HL-60 (cell line): ENCODE measurements around the gene HPSE2.

Experiments used
- POLR2AphosphoS5 ChIP-seq: IDR thresholded peaks from 2 replicates; pipeline ENCODE4 v1.6.1; 2012; ENCODE audit warnings: low read depth
- TF ChIP-seq, protein P1 (sequence below): IDR thresholded peaks from one replicate; pipeline ENCODE4 v1.5.1; 2011; ENCODE audit warnings: low read length, control low read depth, inconsistent platforms; ENCODE audit not compliant: insufficient read depth
- TF ChIP-seq, protein P2 (sequence below): IDR thresholded peaks from 2 replicates; pipeline ENCODE4 v1.6.1; 2012; ENCODE audit warnings: low read depth; ENCODE audit not compliant: insufficient replicate concordance

DNA sequence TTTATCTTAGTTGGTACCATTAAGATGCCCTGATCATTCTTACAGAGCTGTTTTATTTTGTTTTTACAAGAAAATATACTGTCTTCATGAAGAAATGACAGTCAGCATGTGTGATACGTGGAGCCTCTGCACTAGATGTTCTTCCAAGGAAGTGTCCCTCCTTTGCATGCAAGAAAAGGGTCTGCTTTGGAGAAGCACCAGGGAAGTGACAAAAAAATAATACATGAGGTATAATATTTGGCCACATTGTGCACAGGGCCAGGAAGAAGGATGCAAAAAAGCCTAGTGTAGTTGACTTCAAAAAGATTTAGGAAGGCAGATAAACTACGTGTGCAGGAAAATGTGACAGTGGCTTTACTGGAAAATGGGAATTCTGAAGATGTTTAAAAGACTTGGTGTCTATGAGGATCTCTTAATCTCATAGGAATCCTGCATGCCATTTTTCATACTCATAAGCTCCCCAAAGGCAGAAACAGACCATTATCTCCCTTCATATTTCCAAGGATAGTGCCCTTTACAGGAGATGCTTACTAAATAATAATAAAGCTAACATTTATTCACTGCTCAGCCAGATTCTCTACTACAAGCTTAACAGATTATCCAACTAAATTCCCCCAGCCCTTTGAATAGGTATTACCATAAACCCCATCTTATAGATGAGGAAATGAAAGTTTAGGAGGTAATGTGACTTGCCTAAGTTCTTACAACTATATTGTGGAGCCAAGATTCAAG, 284.2 kb downstream of the HPSE2 start:
- TF ChIP-seq, protein P1, sequence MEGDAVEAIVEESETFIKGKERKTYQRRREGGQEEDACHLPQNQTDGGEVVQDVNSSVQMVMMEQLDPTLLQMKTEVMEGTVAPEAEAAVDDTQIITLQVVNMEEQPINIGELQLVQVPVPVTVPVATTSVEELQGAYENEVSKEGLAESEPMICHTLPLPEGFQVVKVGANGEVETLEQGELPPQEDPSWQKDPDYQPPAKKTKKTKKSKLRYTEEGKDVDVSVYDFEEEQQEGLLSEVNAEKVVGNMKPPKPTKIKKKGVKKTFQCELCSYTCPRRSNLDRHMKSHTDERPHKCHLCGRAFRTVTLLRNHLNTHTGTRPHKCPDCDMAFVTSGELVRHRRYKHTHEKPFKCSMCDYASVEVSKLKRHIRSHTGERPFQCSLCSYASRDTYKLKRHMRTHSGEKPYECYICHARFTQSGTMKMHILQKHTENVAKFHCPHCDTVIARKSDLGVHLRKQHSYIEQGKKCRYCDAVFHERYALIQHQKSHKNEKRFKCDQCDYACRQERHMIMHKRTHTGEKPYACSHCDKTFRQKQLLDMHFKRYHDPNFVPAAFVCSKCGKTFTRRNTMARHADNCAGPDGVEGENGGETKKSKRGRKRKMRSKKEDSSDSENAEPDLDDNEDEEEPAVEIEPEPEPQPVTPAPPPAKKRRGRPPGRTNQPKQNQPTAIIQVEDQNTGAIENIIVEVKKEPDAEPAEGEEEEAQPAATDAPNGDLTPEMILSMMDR: no peak
- TF ChIP-seq, protein P2, sequence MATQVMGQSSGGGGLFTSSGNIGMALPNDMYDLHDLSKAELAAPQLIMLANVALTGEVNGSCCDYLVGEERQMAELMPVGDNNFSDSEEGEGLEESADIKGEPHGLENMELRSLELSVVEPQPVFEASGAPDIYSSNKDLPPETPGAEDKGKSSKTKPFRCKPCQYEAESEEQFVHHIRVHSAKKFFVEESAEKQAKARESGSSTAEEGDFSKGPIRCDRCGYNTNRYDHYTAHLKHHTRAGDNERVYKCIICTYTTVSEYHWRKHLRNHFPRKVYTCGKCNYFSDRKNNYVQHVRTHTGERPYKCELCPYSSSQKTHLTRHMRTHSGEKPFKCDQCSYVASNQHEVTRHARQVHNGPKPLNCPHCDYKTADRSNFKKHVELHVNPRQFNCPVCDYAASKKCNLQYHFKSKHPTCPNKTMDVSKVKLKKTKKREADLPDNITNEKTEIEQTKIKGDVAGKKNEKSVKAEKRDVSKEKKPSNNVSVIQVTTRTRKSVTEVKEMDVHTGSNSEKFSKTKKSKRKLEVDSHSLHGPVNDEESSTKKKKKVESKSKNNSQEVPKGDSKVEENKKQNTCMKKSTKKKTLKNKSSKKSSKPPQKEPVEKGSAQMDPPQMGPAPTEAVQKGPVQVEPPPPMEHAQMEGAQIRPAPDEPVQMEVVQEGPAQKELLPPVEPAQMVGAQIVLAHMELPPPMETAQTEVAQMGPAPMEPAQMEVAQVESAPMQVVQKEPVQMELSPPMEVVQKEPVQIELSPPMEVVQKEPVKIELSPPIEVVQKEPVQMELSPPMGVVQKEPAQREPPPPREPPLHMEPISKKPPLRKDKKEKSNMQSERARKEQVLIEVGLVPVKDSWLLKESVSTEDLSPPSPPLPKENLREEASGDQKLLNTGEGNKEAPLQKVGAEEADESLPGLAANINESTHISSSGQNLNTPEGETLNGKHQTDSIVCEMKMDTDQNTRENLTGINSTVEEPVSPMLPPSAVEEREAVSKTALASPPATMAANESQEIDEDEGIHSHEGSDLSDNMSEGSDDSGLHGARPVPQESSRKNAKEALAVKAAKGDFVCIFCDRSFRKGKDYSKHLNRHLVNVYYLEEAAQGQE: no peak
- no peak for TF ChIP-seq POLR2AphosphoS5
